K562 (cell line): ENCODE data around the gene MARCHF9. TPM values are rescaled to one million over a fixed set of nuclear protein-coding genes. Genes with fewer than 3 reads are reported as not detected.

Source experiments
- BRD4 ChIP-seq: fragments of 200-600 bp; sonication (generic); IDR thresholded peaks from 2 replicates; pipeline ENCODE4 v1.6.1; 2017; ENCODE audit warnings: inconsistent platforms
- CAMTA2 ChIP-seq: fragments of 250-450 bp; sonication (Bioruptor Pico); conservative IDR thresholded peaks from 2 replicates; pipeline ENCODE4 v1.5.1; 2022
- CREB3L1 ChIP-seq: fragments of 450-650 bp; IDR thresholded peaks from 2 replicates; pipeline ENCODE4 v1.6.1; 2014; ENCODE audit warnings: low read depth, mild to moderate bottlenecking, moderate library complexity, borderline replicate concordance
- CREBBP ChIP-seq: IDR thresholded peaks from one replicate; pipeline ENCODE4 v1.6.1; 2012; ENCODE audit warnings: low read depth, mild to moderate bottlenecking, control low read depth, inconsistent platforms, low read length
- DACH1 ChIP-seq: fragments of 450-650 bp; IDR thresholded peaks from 2 replicates; pipeline ENCODE4 v1.6.1; 2018; ENCODE audit not compliant: partially characterized antibody
- ELK1 ChIP-seq: sonication (generic); formaldehyde crosslinking; IDR thresholded peaks from 2 replicates; pipeline ENCODE4 v1.8.1; 2022; ENCODE audit warnings: missing genetic modification reagents
- FOXP4 ChIP-seq: sonication (generic); formaldehyde crosslinking; IDR thresholded peaks from 2 replicates; pipeline ENCODE4 v1.8.0; 2022; ENCODE audit warnings: mild to moderate bottlenecking, missing genetic modification reagents, borderline replicate concordance
- MXD1 ChIP-seq: fragments of 250-450 bp; sonication (Bioruptor Pico); IDR thresholded peaks from 2 replicates; pipeline ENCODE4 v1.8.0; 2021; ENCODE audit warnings: borderline replicate concordance, mild to moderate bottlenecking, moderate library complexity; ENCODE audit not compliant: poor library complexity, severe bottlenecking
- NBN ChIP-seq: fragments of 450-650 bp; IDR thresholded peaks from 2 replicates; pipeline ENCODE4 v1.6.1; 2016; ENCODE audit warnings: low read depth, mild to moderate bottlenecking
- NCOA4 ChIP-seq: fragments of 450-650 bp; IDR thresholded peaks from 2 replicates; pipeline ENCODE4 v1.6.1; 2018; ENCODE audit warnings: mild to moderate bottlenecking; ENCODE audit not compliant: partially characterized antibody
- PKNOX1 ChIP-seq: fragments of 450-650 bp; IDR thresholded peaks from 2 replicates; pipeline ENCODE4 v1.6.1; 2016
- PURB ChIP-seq: sonication (generic); formaldehyde crosslinking; IDR thresholded peaks from 2 replicates; pipeline ENCODE4 v1.9.0; 2021; ENCODE audit warnings: low read depth, mild to moderate bottlenecking, missing genetic modification reagents
- SAFB2 ChIP-seq: fragments of 200-400 bp; formaldehyde crosslinking; IDR thresholded peaks from 2 replicates; pipeline ENCODE4 v1.6.1; 2018; ENCODE audit warnings: borderline replicate concordance, low read length, low read depth, moderate library complexity; ENCODE audit not compliant: severe bottlenecking
- ZBTB43 ChIP-seq: sonication (generic); formaldehyde crosslinking; IDR thresholded peaks from 2 replicates; pipeline ENCODE4 v1.8.0; 2023; ENCODE audit warnings: mild to moderate bottlenecking, missing genetic modification reagents
- ZNF280B ChIP-seq: fragments of 250-450 bp; sonication (Bioruptor Pico); IDR thresholded peaks from 2 replicates; pipeline ENCODE4 v1.5.1; 2021; ENCODE audit warnings: mild to moderate bottlenecking
- ZNF282 ChIP-seq: sonication (generic); formaldehyde crosslinking; IDR thresholded peaks from 2 replicates; pipeline ENCODE4 v1.8.1; 2023; ENCODE audit warnings: missing genetic modification reagents
- ZNF507 ChIP-seq: conservative IDR thresholded peaks from 2 replicates; pipeline ENCODE4 v1.6.1; 2017; ENCODE audit warnings: missing genetic modification characterization, missing compliant biosample characterization
- polyA plus RNA-seq, 8 experiments: library from polyadenylated mRNA; depleted of rRNA in 4 of 8; stranded (reverse) in 5 of 8; unstranded in 3 of 8; fragments of >200 nt; fragmentation: Nextera tagmentation in 2 of 8; fragmentation: Illumina TruSeq in 1 of 8; extraction: Ambion mirVana in 2 of 8; extraction: Trizol in 1 of 8; gene quantifications; 2 replicates each; pipeline versions ENCODE4 v1.2.1 to v1.2.3, GENCODE V29; 2011 to 2014; ENCODE audit warnings: inconsistent platforms in 1 of 8, missing spikeins in 1 of 8
- total RNA-seq, 7 experiments: library from RNA; depleted of rRNA in 6 of 7; stranded (reverse); fragments of >200 nt in 6 of 7; fragmentation: Illumina TruSeq in 2 of 7; extraction: Trizol in 2 of 7; gene quantifications; 2 replicates each; pipeline versions ENCODE4 v1.2.1 to v1.2.3, GENCODE V29; 2011 to 2021; ENCODE audit warnings: low replicate concordance in 1 of 7

The MARCHF9 gene
- total and polyA plus RNA-seq, 9 of the 15 experiments (the other 6 are each of a cell fraction or from before 2014, with no cell fraction given) = 0.80 to 12.4 (median 6.2) TPM

GRCh38 chr12:57782608-57783465, 27.9 kb downstream of the MARCHF9 start, which contains the start of gene TSFM (continued):
- TF ChIP-seq ZNF280B = no peak
- no peak for TF ChIP-seq NCOA4
- no peak for TF ChIP-seq DACH1
- TF ChIP-seq CREBBP = no peak
- TF ChIP-seq PKNOX1 = no peak; the same call in 1 of the 2 replicates
- no peak for TF ChIP-seq PURB (CRISPR knock-in tag)
- TF ChIP-seq ZNF507 (tag) = no peak
- peak; percentile 88 for TF ChIP-seq FOXP4 (CRISPR knock-in tag)
- no peak for TF ChIP-seq ELK1 (CRISPR knock-in tag)
- TF ChIP-seq ZNF282 (CRISPR knock-in tag) = 0 out of 2 replicates have a peak, but pooled peaks have one; percentile 51
- TF ChIP-seq SAFB2 = no peak
- TF ChIP-seq NBN = peak; percentile 89
- TF ChIP-seq CREB3L1 = peak; percentile 67; the same call in 1 of the 2 replicates
- TF ChIP-seq ZBTB43 (CRISPR knock-in tag) = peak; percentile 88; the same call in 1 of the 2 replicates
- TF ChIP-seq CAMTA2 (CRISPR knock-in tag) = no peak
- peak; percentile 47; the same call in 1 of the 2 replicates for TF ChIP-seq BRD4
- TF ChIP-seq MXD1 (CRISPR knock-in tag) = peak; percentile 31
